NCI-H2171 treated with DMSO at 0.1 percent for 48 hours (cell line): ENCODE measurements around the gene RCCD1.
"Not testable (repeated sequence)": the region's sequence is repeated elsewhere in the genome, so short reads cannot be mapped to it uniquely, and the experiment has no call there.

Source experiments
- DNase-seq: peaks from one replicate; lab custom pipeline; 2025; lab: John Stamatoyannopoulos, UW

RCCD1 gene

DNA sequence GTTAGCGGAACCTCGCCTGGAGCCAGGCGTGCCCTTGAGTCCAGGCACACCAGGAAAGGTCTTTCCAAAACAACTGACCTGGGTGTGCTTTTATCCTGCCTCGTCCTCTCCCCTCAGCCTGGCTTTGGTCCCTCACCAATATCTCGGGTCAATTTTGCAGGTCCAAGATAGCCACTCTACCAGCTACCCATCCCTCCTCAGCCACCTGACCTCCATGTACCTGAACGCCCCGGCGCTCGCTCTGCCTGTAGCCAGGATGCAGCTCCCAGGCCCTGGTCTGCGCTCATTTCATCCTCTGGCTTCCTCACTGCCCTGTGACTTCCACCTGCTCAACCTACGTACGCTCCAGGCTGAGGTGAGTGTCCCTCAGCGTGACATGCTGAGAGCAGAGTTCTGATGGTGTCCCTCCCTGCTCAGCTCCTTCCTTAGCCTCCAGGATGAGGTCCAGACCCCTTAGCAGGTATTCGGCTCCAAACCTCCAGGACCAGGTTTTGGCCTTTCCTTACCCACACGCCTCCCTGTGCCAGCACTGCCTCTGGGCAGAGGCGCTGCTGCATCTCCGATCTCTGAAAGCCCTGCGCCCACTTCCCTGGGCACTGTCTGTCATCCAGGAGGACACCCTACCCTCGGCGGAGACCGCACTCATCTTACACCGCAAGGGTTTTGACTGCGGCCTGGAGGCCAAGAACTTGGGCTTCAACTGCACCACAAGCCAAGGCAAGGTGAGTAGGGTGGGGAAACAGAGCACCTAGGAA, 36.5 kb upstream of the RCCD1 start:
- no peak for DNase-seq

DNA sequence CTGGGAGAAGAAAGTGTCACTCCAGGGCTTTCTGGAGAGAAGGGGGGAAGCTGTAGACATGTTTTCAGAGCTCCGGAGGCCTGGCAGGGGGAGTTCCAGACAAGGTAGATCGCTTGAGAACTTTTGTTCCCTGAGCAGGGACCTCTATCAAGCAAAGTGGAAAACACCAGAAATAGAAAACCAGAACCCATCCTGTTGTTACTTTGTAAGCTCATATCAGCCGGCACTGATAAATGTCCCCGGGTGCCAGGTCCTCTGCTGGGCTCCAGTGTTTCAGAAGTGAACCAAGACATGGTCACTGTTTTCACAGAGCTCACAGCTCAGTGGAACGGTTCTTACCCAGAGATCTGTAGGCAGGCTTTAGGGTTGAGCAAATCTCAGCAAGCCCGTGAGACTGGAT, 35.8 kb upstream of the RCCD1 start:
- no peak for DNase-seq

DNA sequence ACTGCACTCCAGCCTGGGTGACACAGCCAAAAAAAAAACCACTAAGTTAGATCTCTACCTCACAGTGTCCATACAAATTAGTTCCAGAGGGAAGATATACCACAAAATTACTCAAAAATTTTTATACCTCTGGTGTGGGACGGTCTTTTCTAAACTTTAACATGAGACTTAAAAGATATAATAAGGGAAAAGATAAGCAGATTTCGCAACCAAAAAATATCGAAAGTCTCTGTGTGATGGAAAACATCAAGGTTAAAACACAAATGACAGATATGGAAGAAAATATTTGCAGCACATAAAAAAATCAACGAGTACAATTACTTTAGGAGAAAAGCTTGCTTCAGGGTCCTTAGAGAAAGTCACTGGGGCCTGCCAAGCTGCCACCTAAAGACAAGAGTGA, 32.8 kb upstream of the RCCD1 start:
- no peak for DNase-seq

GRCh38 chr15:90922712-90923322, 31.9 kb upstream of the RCCD1 start:
- not testable (repeated sequence) for DNase-seq

GRCh38 chr15:90924375-90924774, 30.3 kb upstream of the RCCD1 start:
- DNase-seq = no peak

DNA sequence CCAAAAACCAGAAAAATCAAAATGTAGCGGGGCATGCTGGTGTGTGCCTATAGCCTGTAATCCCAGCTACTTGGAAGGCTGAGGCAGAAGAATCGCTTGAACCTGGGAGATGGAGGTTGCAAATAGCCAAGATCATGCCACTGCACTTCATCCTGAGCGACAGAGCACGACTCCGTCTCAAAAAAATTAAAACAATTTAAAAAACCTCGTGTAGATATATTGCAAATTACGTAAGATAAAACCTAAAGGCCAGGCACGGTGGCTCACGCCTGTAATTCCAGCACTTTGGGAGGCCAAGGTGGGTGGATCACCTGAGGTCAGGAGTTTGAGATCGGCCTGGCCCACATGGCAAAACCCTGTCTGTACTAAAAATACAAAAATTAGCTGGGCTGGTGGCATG, 27.9 kb upstream of the RCCD1 start:
- not testable (repeated sequence) for DNase-seq

DNA sequence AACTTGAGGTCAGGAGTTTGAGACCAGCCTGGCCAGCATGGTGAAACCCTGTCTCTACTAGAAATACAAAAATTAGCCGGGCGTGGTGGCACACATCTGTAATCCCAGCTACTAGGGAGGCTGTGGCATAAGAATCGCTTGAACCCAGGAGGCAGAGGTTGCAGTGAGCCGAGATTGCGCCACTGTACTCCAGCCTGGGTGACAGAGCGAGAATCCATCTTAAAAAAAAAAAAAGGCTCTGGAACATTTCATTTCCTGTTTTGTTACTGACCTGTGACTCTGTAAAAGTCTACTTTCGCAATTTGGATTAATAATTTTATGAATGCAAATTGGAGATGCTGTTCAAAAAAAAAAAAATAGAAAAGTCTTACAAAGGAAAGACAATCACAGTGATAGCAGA, 26.6 kb upstream of the RCCD1 start:
- DNase-seq = not testable (repeated sequence)

DNA sequence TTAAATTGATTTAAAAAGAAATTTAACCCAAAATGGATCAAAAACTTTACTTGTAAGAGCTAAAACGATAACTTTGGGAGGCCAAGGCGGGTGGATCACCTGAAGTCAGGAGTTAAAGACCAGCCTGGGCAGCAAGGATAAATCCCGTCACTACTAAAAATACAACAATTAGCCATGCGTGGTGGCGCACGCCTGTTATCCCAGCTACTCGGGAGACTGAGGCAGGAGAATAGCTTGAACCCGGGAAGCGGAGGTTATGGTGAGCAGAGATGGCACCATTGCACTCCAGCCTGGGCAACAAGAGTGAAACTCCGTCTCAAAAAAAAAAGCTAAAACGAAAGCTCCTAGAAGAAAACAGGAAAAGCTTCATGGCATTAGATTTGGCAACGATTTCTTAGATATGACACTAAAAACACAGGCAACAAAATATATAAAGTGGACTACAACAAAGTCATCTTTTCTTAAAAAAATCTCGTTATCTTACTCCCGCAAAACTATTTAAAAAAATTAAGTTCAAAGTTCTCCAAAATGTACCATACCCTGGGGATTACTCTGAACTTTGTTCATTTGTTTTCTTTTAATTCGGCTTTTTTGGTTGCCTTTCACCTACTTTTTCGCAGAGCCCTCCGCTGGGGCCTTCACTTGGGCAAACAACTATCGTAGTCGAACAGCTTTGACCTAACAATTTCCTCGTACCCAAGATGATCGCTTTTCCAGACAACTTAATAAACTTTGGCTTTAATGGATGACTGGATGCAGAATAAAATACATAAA, 25.3 kb upstream of the RCCD1 start:
- DNase-seq = no peak

GRCh38 chr15:90930861-90931574, 23.7 kb upstream of the RCCD1 start:
- DNase-seq = peak; percentile 24

DNA sequence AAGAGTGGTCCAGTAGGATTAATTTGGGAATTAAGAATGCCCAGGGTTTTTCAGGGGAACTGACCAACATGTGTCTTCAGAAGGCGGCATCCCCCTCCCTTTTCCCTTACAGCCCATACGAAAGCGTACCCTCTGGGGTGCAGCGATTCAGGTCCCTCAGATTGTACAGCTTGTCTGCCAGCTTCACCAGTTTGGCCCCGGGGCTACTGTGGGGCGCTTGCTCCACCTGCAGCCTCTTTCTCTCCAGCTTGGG, 23.2 kb upstream of the RCCD1 start:
- no peak for DNase-seq

GRCh38 chr15:90931828-90932659, 22.6 kb upstream of the RCCD1 start, which contains the start of gene HDDC3:
TSS of gene HDDC3 (minus strand) at chr15:90932549. CDS start at chr15:90932540, 9 bp downstream.
- peak; percentile 95 for DNase-seq

GRCh38 chr15:90932660-90932991, 22.1 kb upstream of the RCCD1 start:
- DNase-seq = no peak

GRCh38 chr15:90933301-90933700, 21.4 kb upstream of the RCCD1 start:
- DNase-seq = no peak

GRCh38 chr15:90934256-90934948, 20.3 kb upstream of the RCCD1 start:
- peak; percentile 90 for DNase-seq

- DNase-seq = peak; percentile 93
These were observed 19.5 kb upstream of the RCCD1 start, which contains the start of gene UNC45A for GRCh38 chr15:90934949-90935751. TSS of gene UNC45A (plus strand) at chr15:90935285. CDS start at chr15:90935325, 40 bp downstream.

DNA sequence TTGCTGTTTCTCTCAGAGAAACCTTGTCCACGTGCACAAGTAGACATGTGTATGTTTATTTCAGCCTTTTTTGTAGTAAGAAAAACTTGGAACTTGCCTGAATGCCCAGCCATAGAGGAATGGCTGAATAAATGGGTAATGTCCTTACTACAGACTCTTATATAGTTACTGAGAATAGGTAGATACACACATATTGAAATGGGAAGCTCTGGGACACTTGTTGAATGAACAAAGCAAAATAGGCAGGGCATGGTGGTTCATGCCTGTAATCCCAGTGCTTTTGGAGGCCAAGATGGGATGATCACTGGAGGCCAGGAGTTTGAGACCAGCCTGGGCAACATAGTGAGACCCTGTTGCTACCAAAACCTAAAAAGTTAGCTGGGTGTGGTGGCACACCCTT, 17.9 kb upstream of the RCCD1 start:
- DNase-seq = no peak

DNA sequence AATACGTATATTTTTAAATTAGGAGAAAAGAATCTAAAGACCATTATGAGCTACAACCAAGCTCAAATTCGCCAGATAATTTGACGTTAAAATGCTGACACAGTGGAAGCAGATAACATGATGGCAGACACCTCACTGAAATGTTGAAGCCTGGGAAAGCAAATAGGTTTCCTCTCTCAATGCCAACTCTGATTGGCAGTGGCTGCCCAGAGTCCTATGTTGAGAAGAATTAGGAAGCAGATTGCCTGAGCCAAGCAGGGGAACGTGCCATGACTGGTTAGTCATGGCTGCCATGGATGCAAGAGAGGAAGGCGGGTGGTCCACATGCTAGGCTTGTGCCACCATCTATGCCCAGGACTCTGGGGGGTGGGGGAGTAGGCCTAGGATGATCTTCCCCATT, 16.4 kb upstream of the RCCD1 start:
- DNase-seq = no peak

DNA sequence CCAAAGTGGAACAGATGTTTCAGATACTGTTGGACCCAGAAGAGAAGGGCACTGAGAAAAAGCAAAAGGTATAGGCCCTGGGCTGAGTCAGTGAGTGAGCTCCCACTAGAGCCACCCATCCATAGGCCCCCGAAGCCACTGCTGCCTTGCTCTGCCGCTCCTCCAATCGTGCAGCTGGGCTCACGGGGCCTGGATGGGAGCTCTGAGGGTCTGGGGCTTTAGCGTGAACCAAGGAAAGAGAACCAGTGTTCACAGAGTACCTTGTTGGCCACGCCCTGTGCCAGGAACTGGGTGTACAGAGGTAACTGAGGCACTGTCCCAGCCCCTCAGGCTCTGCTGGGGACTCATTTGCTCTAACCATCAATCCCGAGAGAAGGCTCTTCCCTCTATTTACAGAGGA, 14.9 kb upstream of the RCCD1 start:
- no peak for DNase-seq

DNA sequence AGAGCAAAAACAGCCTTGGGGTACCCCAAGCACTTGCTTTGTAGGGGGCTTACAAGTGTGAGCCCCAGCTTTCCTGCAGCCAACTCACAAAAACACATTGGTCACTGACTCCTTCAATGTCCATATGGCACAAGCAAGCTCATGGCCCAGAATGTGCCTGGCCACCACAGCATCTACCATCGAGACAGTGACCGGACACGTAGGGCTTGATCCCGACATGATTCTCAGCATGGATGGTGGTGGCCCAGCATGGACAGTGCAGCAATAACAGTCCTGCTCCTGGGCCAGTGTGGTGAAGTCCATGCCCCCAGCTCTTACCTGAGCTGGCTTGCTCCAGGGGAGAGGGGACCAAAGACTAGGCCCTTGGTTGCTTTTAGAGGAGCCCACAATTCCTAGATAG, 13.6 kb upstream of the RCCD1 start:
- DNase-seq = no peak
